Activated B cell treated with CpG ODN at 0.5 μM for 24 hours (primary cell): Measurements from ENCODE around the gene GALNT5. TPM values are rescaled to one million over a fixed set of nuclear protein-coding genes. Genes with fewer than 3 reads are reported as not detected.

ENCODE experiments used
- ATAC-seq: fragments of 200-7000 bp; cut with Tn5 transposase; one replicate; pipeline ENCODE4 v1.10.0; 2021; ENCODE audit warnings: low read depth, mild to moderate bottlenecking, moderate library complexity
- CTCF ChIA-PET: fragments of 350-600 bp; sonication (Branson Sonifier 250); formaldehyde crosslinking; loops from one replicate; lab custom pipeline; 2021; ENCODE audit warnings: antibody characterized with exemption; lab: Charles Lee
- POLR2A ChIA-PET: fragments of 350-600 bp; sonication (Branson Sonifier 250); formaldehyde crosslinking; loops from one replicate; lab custom pipeline; 2021; ENCODE audit warnings: antibody characterized with exemption; lab: Charles Lee
- DNase-seq: peaks from one replicate; pipeline ENCODE4 v3.0.0; 2022
- H3K27ac Mint-ChIP-seq: one replicate; pipeline ENCODE4 v1.8.0; 2020; ENCODE audit warnings: mixed read lengths
- H3K27me3 Mint-ChIP-seq: one replicate; pipeline ENCODE4 v1.8.0; 2021; ENCODE audit warnings: mixed read lengths
- H3K36me3 Mint-ChIP-seq: one replicate; pipeline ENCODE4 v1.8.0; 2021; ENCODE audit warnings: low read depth, mixed read lengths
- H3K4me1 Mint-ChIP-seq: one replicate; pipeline ENCODE4 v1.8.0; 2021; ENCODE audit warnings: mixed read lengths
- H3K4me3 Mint-ChIP-seq: one replicate; pipeline ENCODE4 v1.8.0; 2020; ENCODE audit warnings: mild to moderate bottlenecking, mixed read lengths
- H3K9me3 Mint-ChIP-seq: one replicate; pipeline ENCODE4 v1.8.0; 2020; ENCODE audit warnings: mixed read lengths
- intact Hi-C: fragments of 100-400 bp; cut with micrococcal nuclease; formaldehyde crosslinking; loops from one replicate; pipeline ENCODE4 v1.15.1; 2024
- total RNA-seq: library from RNA; stranded (reverse); gene quantifications from 2 replicates; pipeline ENCODE4 v1.2.3, GENCODE V29; 2022
- TF ChIP-seq, protein P1 (sequence below): fragments of 200-600 bp; IDR thresholded peaks from one replicate; pipeline ENCODE4 v1.8.0; 2022; ENCODE audit warnings: antibody characterized with exemption, mild to moderate bottlenecking

GALNT5 gene
- total RNA-seq, 1 donor from 2014 or later: not detected

DNA sequence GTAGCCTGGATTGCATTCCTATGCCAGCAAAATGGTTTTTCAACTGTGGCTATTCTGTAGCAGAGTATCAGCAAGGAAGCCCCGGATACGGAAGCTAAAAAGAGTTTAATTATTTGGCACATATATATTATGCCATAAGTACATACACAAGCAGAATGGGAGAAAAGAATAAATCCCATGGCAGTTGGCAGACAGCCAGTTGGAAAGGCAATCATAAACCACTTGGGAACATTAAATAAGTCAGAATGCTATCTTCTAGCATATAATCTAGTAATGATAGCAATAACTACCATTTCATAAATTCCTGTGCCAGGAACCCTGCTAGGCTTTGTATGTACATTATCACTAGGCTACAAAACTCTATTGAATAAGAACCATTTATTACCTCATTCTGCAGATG, 26.0 kb downstream of the GALNT5 start:
- no peaks in the 10 kb centered on the region for H3K36me3 Mint-ChIP-seq
- POLR2A ChIA-PET: no interaction called here
- no peak overlapping the region for H3K4me3 Mint-ChIP-seq
- TF ChIP-seq, protein P1, sequence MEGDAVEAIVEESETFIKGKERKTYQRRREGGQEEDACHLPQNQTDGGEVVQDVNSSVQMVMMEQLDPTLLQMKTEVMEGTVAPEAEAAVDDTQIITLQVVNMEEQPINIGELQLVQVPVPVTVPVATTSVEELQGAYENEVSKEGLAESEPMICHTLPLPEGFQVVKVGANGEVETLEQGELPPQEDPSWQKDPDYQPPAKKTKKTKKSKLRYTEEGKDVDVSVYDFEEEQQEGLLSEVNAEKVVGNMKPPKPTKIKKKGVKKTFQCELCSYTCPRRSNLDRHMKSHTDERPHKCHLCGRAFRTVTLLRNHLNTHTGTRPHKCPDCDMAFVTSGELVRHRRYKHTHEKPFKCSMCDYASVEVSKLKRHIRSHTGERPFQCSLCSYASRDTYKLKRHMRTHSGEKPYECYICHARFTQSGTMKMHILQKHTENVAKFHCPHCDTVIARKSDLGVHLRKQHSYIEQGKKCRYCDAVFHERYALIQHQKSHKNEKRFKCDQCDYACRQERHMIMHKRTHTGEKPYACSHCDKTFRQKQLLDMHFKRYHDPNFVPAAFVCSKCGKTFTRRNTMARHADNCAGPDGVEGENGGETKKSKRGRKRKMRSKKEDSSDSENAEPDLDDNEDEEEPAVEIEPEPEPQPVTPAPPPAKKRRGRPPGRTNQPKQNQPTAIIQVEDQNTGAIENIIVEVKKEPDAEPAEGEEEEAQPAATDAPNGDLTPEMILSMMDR: no peak
- H3K4me1 Mint-ChIP-seq: no peaks in the 10 kb centered on the region
- intact Hi-C loops: no loop called here
- no peak for ATAC-seq
- peaks cover 27% of the 10 kb centered on the region for H3K27me3 Mint-ChIP-seq
- no peak for DNase-seq
- CTCF ChIA-PET: no interaction called here
- no peaks in the 10 kb centered on the region for H3K9me3 Mint-ChIP-seq
- H3K27ac Mint-ChIP-seq: no peak overlapping the region

DNA sequence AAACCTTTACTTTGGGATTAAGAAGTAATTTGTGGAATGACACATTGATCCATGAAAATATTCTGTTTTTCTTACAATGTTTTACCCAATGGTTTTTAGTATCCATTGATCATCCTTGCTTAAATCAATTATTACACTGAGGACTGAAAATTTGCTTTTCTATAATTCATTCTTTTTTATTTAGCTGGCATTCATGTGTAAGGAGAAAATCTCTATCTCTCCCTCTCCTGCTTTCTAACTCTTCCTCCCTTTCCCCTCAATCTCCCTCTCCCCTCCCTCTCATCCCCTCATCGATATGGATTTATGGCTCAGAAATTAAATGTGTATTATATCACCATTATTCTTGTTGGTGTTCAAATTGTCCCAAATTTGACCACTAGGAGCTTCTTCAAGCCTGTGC, 29.7 kb downstream of the GALNT5 start:
- ATAC-seq (no peak), DNase-seq (no peak)
- TF ChIP-seq, protein P1: no peak
- intact Hi-C loops: no loop called here
- H3K4me3 Mint-ChIP-seq: no peak overlapping the region
- peaks cover 15% of the 10 kb centered on the region for H3K27me3 Mint-ChIP-seq
- no peaks in the 10 kb centered on the region for H3K4me1 Mint-ChIP-seq
- H3K36me3 Mint-ChIP-seq: no peaks in the 10 kb centered on the region
- POLR2A ChIA-PET: no interaction called here
- no peaks in the 10 kb centered on the region for H3K9me3 Mint-ChIP-seq
- CTCF ChIA-PET: interaction anchor here (0.6 to 3.1 kb wide), 2 partner anchors 16 to 1240 kb away, joined by 3 to 9 read pairs; no protein-coding TSS in a partner anchor
- no peak overlapping the region for H3K27ac Mint-ChIP-seq

DNA sequence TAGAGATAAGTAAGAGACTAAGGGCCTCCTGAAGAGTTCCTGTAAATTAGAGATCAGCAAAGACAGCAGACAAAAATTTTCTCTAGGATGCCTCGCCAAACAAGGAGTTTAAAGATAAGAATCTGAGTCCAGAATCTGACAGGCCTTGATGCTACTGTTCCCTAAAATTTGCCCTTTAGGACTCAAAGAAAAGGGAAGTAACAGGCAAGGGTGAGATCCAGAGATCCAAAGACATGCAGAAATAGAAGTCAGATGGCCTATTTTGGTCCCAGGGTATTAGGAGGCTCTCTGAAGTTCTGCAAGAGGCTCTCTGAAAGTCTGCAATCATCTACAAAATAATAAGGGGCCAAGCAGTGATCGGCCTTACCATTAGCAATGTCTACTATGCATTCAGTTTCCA, 33.0 kb downstream of the GALNT5 start:
- no peaks in the 10 kb centered on the region for H3K4me1 Mint-ChIP-seq
- H3K4me3 Mint-ChIP-seq: no peak overlapping the region
- TF ChIP-seq, protein P1: no peak
- ATAC-seq (no peak), DNase-seq (no peak)
- POLR2A ChIA-PET: no interaction called here
- peaks cover 10% of the 10 kb centered on the region for H3K27me3 Mint-ChIP-seq
- H3K27ac Mint-ChIP-seq: no peak overlapping the region
- intact Hi-C loops: no loop called here
- H3K36me3 Mint-ChIP-seq: no peaks in the 10 kb centered on the region
- CTCF ChIA-PET: no interaction called here
- no peaks in the 10 kb centered on the region for H3K9me3 Mint-ChIP-seq

DNA sequence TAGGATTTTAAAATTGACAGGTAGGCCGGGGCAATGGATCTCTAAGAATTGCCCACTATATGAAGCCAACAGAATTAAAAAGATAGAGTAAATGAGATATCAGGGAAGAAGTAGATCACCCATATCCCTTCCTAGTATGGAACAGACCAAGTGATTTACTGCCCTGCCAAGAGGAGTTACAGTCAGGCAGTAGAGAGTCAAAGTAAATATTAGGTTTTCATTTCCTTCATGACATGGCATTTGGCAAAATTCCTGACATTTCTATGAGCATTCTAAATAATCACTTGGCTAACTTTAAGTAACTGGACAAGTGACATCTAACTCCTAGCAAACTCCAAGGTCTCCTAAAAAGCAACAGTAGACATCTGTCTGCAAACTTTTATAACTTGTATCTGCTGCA, 33.5 kb downstream of the GALNT5 start:
- CTCF ChIA-PET: interaction anchor here (1.4 kb wide), 1 partner anchor 11 kb away, joined by 5 read pairs; no protein-coding TSS in a partner anchor
- H3K27ac Mint-ChIP-seq: no peak overlapping the region
- H3K4me1 Mint-ChIP-seq: no peaks in the 10 kb centered on the region
- intact Hi-C loops: no loop called here
- H3K4me3 Mint-ChIP-seq: no peak overlapping the region
- TF ChIP-seq, protein P1: no peak
- H3K27me3 Mint-ChIP-seq: peaks cover 10% of the 10 kb centered on the region
- ATAC-seq (no peak), DNase-seq (no peak)
- H3K9me3 Mint-ChIP-seq: no peaks in the 10 kb centered on the region
- no peaks in the 10 kb centered on the region for H3K36me3 Mint-ChIP-seq
- POLR2A ChIA-PET: no interaction called here

DNA sequence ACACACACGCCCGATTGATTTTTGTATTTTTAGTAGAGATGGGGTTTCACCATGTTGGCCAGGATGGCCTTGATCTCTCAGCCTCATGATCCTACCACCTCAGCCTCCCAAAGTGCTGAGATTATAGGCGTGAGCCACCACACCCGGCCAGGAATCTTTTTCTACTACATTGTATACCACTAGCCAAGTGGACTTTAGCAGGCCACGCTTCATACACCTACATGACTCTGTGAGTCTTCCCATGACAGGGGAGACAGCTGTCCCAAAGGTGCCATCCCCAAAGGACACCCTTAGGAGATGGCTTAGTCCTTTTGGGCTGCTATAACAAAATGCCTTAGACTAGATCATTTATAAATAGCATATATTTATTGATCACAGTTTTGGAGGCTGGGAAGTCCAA, 35.3 kb downstream of the GALNT5 start:
- peaks cover 8% of the 10 kb centered on the region for H3K27me3 Mint-ChIP-seq
- no peak overlapping the region for H3K27ac Mint-ChIP-seq
- no peaks in the 10 kb centered on the region for H3K9me3 Mint-ChIP-seq
- intact Hi-C loops: no loop called here
- H3K4me1 Mint-ChIP-seq: no peaks in the 10 kb centered on the region
- no peak overlapping the region for H3K4me3 Mint-ChIP-seq
- CTCF ChIA-PET: no interaction called here
- TF ChIP-seq, protein P1: no peak
- ATAC-seq: no peak
- no peaks in the 10 kb centered on the region for H3K36me3 Mint-ChIP-seq
- no peak for DNase-seq
- POLR2A ChIA-PET: no interaction called here
